ENCODE measurements around the gene SLC24A1.

DNA sequence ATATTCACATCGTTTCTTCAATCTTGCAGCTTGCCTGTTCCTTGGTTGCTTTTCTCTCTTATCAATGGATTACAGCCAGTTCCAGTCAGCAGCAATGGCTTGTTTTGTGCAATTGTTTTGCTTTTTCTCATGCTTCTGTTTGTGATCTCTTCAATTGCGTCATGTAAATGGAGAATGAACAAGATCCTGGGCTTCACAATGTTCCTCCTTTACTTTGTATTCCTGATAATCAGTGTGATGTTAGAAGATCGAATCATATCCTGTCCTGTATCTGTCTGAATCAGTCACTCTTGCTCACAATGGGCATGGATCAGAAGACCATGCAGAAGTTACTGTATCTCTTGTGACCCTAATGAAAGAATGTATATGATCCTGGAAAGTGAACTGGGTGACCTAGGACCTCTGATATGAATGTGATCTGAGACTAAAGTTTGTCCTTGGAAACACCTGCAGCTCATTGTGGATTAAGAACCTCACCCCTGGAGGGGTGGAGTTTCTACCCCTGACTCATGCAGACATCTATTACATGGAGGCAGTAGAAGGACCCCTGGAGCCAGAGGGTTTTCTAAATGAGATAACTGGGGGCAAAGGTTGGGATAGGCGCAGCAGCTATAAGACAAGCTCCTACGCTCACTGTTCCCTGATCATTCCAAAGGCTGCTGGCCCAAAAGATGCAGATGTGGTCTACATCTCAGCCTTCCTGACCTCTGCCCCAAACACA, 32.2 kb downstream of the SLC24A1 start:
- no peak for TF ChIP-seq EZH2 (IDR thresholded peaks at IDR 0.05; ENCODE audit: insufficient read depth, poor library complexity, severe bottlenecking)
- TF ChIP-seq EZH2phosphoT487 (IDR thresholded peaks at IDR 0.05; ENCODE audit: insufficient read depth, low read depth): no peak

All from GM23248 (cell line).